NB4 (cell line): ENCODE data around the gene NOD1.

Experiments
- DNase-seq: peaks from one replicate; pipeline ENCODE4 v3.0.0; 2010; ENCODE audit warnings: low read depth
- H3K4me3 ChIP-seq: one replicate; pipeline ENCODE4 v1.5.1; 2011; ENCODE audit warnings: mild to moderate bottlenecking, low read depth, low read length, moderate library complexity
- CTCF ChIP-seq: IDR thresholded peaks from one replicate; pipeline ENCODE4 v1.5.1; 2012; ENCODE audit warnings: low read depth, low read length
- MAX ChIP-seq: IDR thresholded peaks from 2 replicates; pipeline ENCODE4 v1.6.1; 2011; ENCODE audit warnings: low read depth, low read length
- MYC ChIP-seq: IDR thresholded peaks from 2 replicates; pipeline ENCODE4 v1.6.1; 2011; ENCODE audit warnings: low read depth, low read length
- POLR2A ChIP-seq: IDR thresholded peaks from 2 replicates; pipeline ENCODE4 v1.6.1; 2011; ENCODE audit warnings: mild to moderate bottlenecking; ENCODE audit not compliant: insufficient read length; ENCODE audit errors: extremely low read depth

NOD1 gene

GRCh38 chr7:30465046-30465810, 13.4 kb downstream of the NOD1 start:
- TF ChIP-seq MAX (no peak), POLR2A (no peak), MYC (no peak), CTCF (no peak)
- no peak overlapping the region for H3K4me3 ChIP-seq
- peak; percentile 55 for DNase-seq

- peak overlapping the region; percentile 10 for H3K4me3 ChIP-seq
- TF ChIP-seq MYC (no peak), MAX (peak; percentile 48; the same call in 1 of the 2 replicates)
- DNase-seq: peak; percentile 92
Observed at GRCh38 chr7:30464231-30464671, 14.3 kb downstream of the NOD1 start.

- H3K4me3 ChIP-seq: peak overlapping the region; percentile 10
- DNase-seq: peak; percentile 92
- no peak for TF ChIP-seq CTCF
Observed at GRCh38 chr7:30463405-30464145, 15.0 kb downstream of the NOD1 start.

- TF ChIP-seq MYC: no peak
- no peak for TF ChIP-seq MAX
- TF ChIP-seq POLR2A: no peak
- TF ChIP-seq CTCF: no peak
- DNase-seq: peak; percentile 35
- H3K4me3 ChIP-seq: no peak overlapping the region
Observed at GRCh38 chr7:30462179-30462578, 16.4 kb downstream of the NOD1 start.

GRCh38 chr7:30460246-30460633, 18.3 kb downstream of the NOD1 start:
- no peak for TF ChIP-seq MYC
- no peak for TF ChIP-seq POLR2A
- TF ChIP-seq MAX: no peak
- no peak for TF ChIP-seq CTCF
- no peak for DNase-seq
- H3K4me3 ChIP-seq: peak overlapping the region; percentile 7

- H3K4me3 ChIP-seq: peak overlapping the region; percentile 7
- no peak for TF ChIP-seq CTCF
- TF ChIP-seq POLR2A: no peak
- no peak for TF ChIP-seq MAX
- no peak for TF ChIP-seq MYC
- peak; percentile 65 for DNase-seq
Observed at GRCh38 chr7:30459591-30460245, 18.9 kb downstream of the NOD1 start.
